Measurements from ENCODE around the gene PSMA4. TPM values are rescaled to one million over a fixed set of nuclear protein-coding genes. Genes with fewer than 3 reads are reported as not detected.

The PSMA4 gene
- total and polyA plus RNA-seq, 2 of the 8 experiments (the other 6 are each of a cell fraction or from before 2014, with no cell fraction given), result 348 to 445 TPM

DNA sequence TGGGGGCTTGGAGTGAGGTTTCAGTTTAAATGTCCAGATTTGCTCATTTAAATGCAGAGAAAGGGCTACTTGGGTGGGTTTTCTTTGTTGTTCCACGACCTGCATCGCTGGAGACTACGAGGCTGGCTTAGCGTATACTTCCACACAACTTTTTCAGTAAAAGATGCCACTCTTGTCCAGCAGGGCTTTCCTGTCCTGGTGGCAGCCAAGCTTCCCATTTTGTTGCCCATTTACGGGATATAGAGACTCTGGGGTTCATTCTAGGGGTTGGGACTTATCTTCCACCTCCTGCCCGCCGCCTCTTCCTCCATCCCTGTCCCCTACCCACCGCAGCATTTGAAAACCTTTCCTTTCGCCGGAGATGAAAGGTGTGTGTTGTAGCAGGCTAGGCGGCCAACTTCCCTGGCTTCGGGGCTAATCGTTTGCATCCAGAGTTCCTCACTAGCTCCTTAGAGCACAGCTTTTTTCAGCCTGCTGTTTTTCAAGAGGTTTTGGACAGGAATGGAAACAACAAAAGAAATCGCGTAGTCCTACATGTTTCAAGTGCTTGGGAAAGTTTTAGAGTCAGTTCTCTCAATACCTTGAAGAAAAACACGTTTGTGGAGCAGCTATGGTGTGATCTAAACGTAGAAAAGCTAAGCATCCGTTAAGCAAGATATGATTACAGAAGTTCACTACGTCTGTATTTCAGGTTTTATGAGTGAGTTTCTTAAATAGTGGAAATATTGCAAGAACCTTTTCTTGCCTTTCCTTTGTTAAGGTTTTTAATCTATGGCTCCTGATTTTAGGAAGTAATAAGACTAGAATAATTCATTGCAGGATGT, 25.9 kb downstream of the PSMA4 start (continued):
- TF ChIP-seq, protein P1, sequence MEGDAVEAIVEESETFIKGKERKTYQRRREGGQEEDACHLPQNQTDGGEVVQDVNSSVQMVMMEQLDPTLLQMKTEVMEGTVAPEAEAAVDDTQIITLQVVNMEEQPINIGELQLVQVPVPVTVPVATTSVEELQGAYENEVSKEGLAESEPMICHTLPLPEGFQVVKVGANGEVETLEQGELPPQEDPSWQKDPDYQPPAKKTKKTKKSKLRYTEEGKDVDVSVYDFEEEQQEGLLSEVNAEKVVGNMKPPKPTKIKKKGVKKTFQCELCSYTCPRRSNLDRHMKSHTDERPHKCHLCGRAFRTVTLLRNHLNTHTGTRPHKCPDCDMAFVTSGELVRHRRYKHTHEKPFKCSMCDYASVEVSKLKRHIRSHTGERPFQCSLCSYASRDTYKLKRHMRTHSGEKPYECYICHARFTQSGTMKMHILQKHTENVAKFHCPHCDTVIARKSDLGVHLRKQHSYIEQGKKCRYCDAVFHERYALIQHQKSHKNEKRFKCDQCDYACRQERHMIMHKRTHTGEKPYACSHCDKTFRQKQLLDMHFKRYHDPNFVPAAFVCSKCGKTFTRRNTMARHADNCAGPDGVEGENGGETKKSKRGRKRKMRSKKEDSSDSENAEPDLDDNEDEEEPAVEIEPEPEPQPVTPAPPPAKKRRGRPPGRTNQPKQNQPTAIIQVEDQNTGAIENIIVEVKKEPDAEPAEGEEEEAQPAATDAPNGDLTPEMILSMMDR (IDR thresholded peaks at IDR 0.05; ENCODE audit: control extremely low read depth in 1 of 3, insufficient read depth in 1 of 3, low read depth in 1 of 3, low read length in 3 of 3), result 0 out of 4 replicates have a peak, but pooled peaks of 1 of the 3 experiments have one; percentile 5
- TF ChIP-seq RBBP5 (IDR thresholded peaks at IDR 0.05; ENCODE audit: borderline replicate concordance, low read depth, low read length), result no peak
- TF ChIP-seq ASH2L (IDR thresholded peaks at IDR 0.05; ENCODE audit: low read length), result peak; percentile 64
- no peak for TF ChIP-seq CEBPB (IDR thresholded peaks at IDR 0.05; ENCODE audit: low read depth, low read length)
- no peak for TF ChIP-seq BRCA1 (IDR thresholded peaks at IDR 0.05; ENCODE audit: low read depth, low read length)
- no peak for TF ChIP-seq PHF8 (conservative IDR thresholded peaks at IDR 0.05; ENCODE audit: low read depth, low read length)
- TF ChIP-seq CREB1 (IDR thresholded peaks at IDR 0.05), result no peak

All from H1 (cell line).